Activated T-helper 1 cell treated with Interleukin-2 at 50 U/mL for 16 hours (primary cell): Measurements from ENCODE around the gene RAB11FIP2.

Experiments
- DNase-seq: peaks from one replicate; pipeline ENCODE4 v3.0.0-alpha.2; 2020; ENCODE audit warnings: low read depth

RAB11FIP2 gene

GRCh38 chr10:117980755-117981702 lies 65.7 kb downstream of the RAB11FIP2 start:
- no peak for DNase-seq

- DNase-seq: no peak
Observed at GRCh38 chr10:117980216-117980615, 66.5 kb downstream of the RAB11FIP2 start.

GRCh38 chr10:117972168-117972837 lies 74.4 kb downstream of the RAB11FIP2 start:
- no peak for DNase-seq

GRCh38 chr10:117970962-117971361 lies 75.8 kb downstream of the RAB11FIP2 start:
- no peak for DNase-seq

GRCh38 chr10:117969592-117969991 lies 77.1 kb downstream of the RAB11FIP2 start:
- DNase-seq: no peak

GRCh38 chr10:117968354-117969182 lies 78.2 kb downstream of the RAB11FIP2 start:
- no peak for DNase-seq

GRCh38 chr10:117967149-117967650 lies 79.5 kb downstream of the RAB11FIP2 start:
- no peak for DNase-seq

GRCh38 chr10:117965984-117966383 lies 80.8 kb downstream of the RAB11FIP2 start:
- no peak for DNase-seq

- no peak for DNase-seq
Observed at GRCh38 chr10:117964536-117964935, 82.2 kb downstream of the RAB11FIP2 start.

GRCh38 chr10:117960345-117960935 lies 86.3 kb downstream of the RAB11FIP2 start:
- DNase-seq: no peak

- DNase-seq: no peak
Observed at GRCh38 chr10:117956972-117957371, 89.8 kb downstream of the RAB11FIP2 start.

GRCh38 chr10:117955176-117955575 lies 91.6 kb downstream of the RAB11FIP2 start:
- no peak for DNase-seq
